WTC11 (cell line): ENCODE results near the gene ZNF750. TPM values are rescaled to one million over a fixed set of nuclear protein-coding genes. Genes with fewer than 3 reads are reported as not detected.

Experiments
- ATAC-seq: fragments of 200-7000 bp; cut with Tn5 transposase; 2 replicates; pipeline ENCODE4 v1.10.0; 2021; ENCODE audit warnings: mild to moderate bottlenecking, moderate library complexity
- CTCF ChIA-PET: fragments of 300-600 bp; sonication (Branson Sonifier 250); formaldehyde crosslinking; loops from one replicate; lab custom pipeline; 2021; ENCODE audit warnings: antibody characterized with exemption; lab: Charles Lee
- POLR2A ChIA-PET: fragments of 350-600 bp; sonication (Branson Sonifier 250); formaldehyde crosslinking; loops from one replicate; lab custom pipeline; 2021; ENCODE audit warnings: antibody characterized with exemption; lab: Charles Lee
- DNase-seq: peaks from one replicate; pipeline ENCODE4 v3.0.0; 2021; ENCODE audit warnings: low spot score
- H3K27ac Mint-ChIP-seq: 2 replicates; pipeline ENCODE4 v1.8.0; 2021; ENCODE audit warnings: mixed read lengths
- H3K27me3 Mint-ChIP-seq: 2 replicates; pipeline ENCODE4 v1.8.0; 2021; ENCODE audit warnings: low read depth, mild to moderate bottlenecking, moderate library complexity, mixed read lengths
- H3K36me3 Mint-ChIP-seq: 2 replicates; pipeline ENCODE4 v1.8.0; 2021; ENCODE audit warnings: mixed read lengths
- H3K4me1 Mint-ChIP-seq: 2 replicates; pipeline ENCODE4 v1.8.0; 2022; ENCODE audit warnings: mixed read lengths
- H3K4me3 Mint-ChIP-seq: 2 replicates; pipeline ENCODE4 v1.8.0; 2021; ENCODE audit warnings: mild to moderate bottlenecking, moderate library complexity, mixed read lengths
- H3K9me3 Mint-ChIP-seq: 2 replicates; pipeline ENCODE4 v1.8.0; 2021; ENCODE audit warnings: mixed read lengths
- ATF1 ChIP-seq: sonication (generic); formaldehyde crosslinking; IDR thresholded peaks from 2 replicates; pipeline ENCODE4 v1.8.1; 2023; ENCODE audit warnings: mild to moderate bottlenecking, moderate library complexity, missing genetic modification reagents
- FOXP1 ChIP-seq: sonication (generic); formaldehyde crosslinking; IDR thresholded peaks from 2 replicates; pipeline ENCODE4 v1.8.0; 2022; ENCODE audit warnings: missing genetic modification reagents, mild to moderate bottlenecking, moderate library complexity, borderline replicate concordance
- GRHL2 ChIP-seq: fragments of 250-450 bp; sonication (Bioruptor Pico); IDR thresholded peaks from 2 replicates; pipeline ENCODE4 v1.8.0; 2022; ENCODE audit warnings: mild to moderate bottlenecking, moderate library complexity; ENCODE audit not compliant: insufficient replicate concordance, severe bottlenecking
- GTF2I ChIP-seq: fragments of 250-450 bp; sonication (Bioruptor Pico); conservative IDR thresholded peaks from 2 replicates; pipeline ENCODE4 v1.4.0; 2021; ENCODE audit warnings: mild to moderate bottlenecking
- MXD4 ChIP-seq: fragments of 250-450 bp; sonication (Bioruptor Pico); IDR thresholded peaks from 2 replicates; pipeline ENCODE4 v1.8.0; 2021; ENCODE audit warnings: mild to moderate bottlenecking, moderate library complexity, borderline replicate concordance
- NFE2L1 ChIP-seq: sonication (generic); formaldehyde crosslinking; IDR thresholded peaks from 2 replicates; pipeline ENCODE4 v1.8.1; 2023; ENCODE audit warnings: missing genetic modification reagents
- NR3C1 ChIP-seq: sonication (generic); formaldehyde crosslinking; conservative IDR thresholded peaks from 2 replicates; pipeline ENCODE4 v1.8.1; 2023; ENCODE audit warnings: low read depth, mild to moderate bottlenecking, missing genetic modification reagents
- ZNF317 ChIP-seq: sonication (generic); formaldehyde crosslinking; IDR thresholded peaks from 2 replicates; pipeline ENCODE4 v1.8.1; 2023; ENCODE audit warnings: low read depth, mild to moderate bottlenecking, moderate library complexity, missing genetic modification reagents, borderline replicate concordance
- total RNA-seq: library from RNA; stranded (reverse); gene quantifications from 3 replicates; pipeline ENCODE4 v1.2.3, GENCODE V29; 2021
- TF ChIP-seq, protein P1 (sequence below): sonication (generic); formaldehyde crosslinking; IDR thresholded peaks from 2 replicates; pipeline ENCODE4 v1.8.0; 2022; ENCODE audit warnings: missing genetic modification reagents
- TF ChIP-seq, protein P2 (sequence below): sonication (generic); formaldehyde crosslinking; IDR thresholded peaks from 2 replicates; pipeline ENCODE4 v1.8.1; 2022; ENCODE audit warnings: mild to moderate bottlenecking, moderate library complexity, missing genetic modification reagents
- TF ChIP-seq, protein P3 (sequence below): sonication (generic); formaldehyde crosslinking; IDR thresholded peaks from 2 replicates; pipeline ENCODE4 v1.8.1; 2023; ENCODE audit warnings: mild to moderate bottlenecking, missing genetic modification reagents, moderate library complexity
- TF ChIP-seq, protein P4 (sequence below): sonication (generic); formaldehyde crosslinking; conservative IDR thresholded peaks from 2 replicates; pipeline ENCODE4 v1.8.1; 2023; ENCODE audit warnings: mild to moderate bottlenecking, low read depth, missing genetic modification reagents, moderate library complexity
- TF ChIP-seq, protein P5 (sequence below): fragments of 250-450 bp; sonication (Bioruptor Pico); IDR thresholded peaks from 2 replicates; pipeline ENCODE4 v1.8.0; 2021; ENCODE audit warnings: mild to moderate bottlenecking
- TF ChIP-seq, protein P6 (sequence below): fragments of 200-600 bp; IDR thresholded peaks from 2 replicates; pipeline ENCODE4 v1.8.0; 2022; ENCODE audit warnings: antibody characterized with exemption
- TF ChIP-seq, protein P7 (sequence below): sonication (generic); formaldehyde crosslinking; IDR thresholded peaks from 2 replicates; pipeline ENCODE4 v1.8.0; 2022; ENCODE audit warnings: mild to moderate bottlenecking, missing genetic modification reagents
- TF ChIP-seq, protein P8 (sequence below): fragments of 250-450 bp; sonication (Bioruptor Pico); conservative IDR thresholded peaks from 2 replicates; pipeline ENCODE4 v1.9.0; 2021; ENCODE audit warnings: mild to moderate bottlenecking

The ZNF750 gene
- total RNA-seq, 1 experiment from 2014 or later: 0.04 TPM

DNA sequence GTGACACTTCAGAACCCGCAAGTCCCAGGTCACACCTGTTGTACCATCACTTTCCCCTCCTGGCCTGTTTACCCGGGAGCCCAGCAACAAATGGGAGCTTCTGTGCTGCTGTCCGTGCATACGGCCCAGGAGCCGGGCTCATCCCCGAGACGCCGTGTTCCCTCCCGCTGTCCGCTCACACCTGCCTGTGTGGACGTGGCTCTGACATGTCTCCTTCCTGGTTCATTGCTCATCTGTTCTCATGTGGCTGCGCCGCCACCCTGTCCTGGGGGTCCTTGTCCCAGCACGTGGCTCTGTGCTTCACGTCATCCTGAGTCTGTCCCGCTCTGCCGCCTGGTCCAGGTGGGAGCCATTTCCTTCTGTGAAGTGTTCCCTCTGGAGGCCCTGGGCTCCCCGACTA is 50.0 kb downstream of the ZNF750 start:
- peaks cover 18% of the 10 kb centered on the region for H3K36me3 Mint-ChIP-seq
- ATAC-seq: no peak
- POLR2A ChIA-PET: no interaction called here
- CTCF ChIA-PET: interaction anchor here (0.6 kb wide), 1 partner anchor 261 kb away, joined by 5 read pairs; no protein-coding TSS in a partner anchor
- TF ChIP-seq, protein P1, sequence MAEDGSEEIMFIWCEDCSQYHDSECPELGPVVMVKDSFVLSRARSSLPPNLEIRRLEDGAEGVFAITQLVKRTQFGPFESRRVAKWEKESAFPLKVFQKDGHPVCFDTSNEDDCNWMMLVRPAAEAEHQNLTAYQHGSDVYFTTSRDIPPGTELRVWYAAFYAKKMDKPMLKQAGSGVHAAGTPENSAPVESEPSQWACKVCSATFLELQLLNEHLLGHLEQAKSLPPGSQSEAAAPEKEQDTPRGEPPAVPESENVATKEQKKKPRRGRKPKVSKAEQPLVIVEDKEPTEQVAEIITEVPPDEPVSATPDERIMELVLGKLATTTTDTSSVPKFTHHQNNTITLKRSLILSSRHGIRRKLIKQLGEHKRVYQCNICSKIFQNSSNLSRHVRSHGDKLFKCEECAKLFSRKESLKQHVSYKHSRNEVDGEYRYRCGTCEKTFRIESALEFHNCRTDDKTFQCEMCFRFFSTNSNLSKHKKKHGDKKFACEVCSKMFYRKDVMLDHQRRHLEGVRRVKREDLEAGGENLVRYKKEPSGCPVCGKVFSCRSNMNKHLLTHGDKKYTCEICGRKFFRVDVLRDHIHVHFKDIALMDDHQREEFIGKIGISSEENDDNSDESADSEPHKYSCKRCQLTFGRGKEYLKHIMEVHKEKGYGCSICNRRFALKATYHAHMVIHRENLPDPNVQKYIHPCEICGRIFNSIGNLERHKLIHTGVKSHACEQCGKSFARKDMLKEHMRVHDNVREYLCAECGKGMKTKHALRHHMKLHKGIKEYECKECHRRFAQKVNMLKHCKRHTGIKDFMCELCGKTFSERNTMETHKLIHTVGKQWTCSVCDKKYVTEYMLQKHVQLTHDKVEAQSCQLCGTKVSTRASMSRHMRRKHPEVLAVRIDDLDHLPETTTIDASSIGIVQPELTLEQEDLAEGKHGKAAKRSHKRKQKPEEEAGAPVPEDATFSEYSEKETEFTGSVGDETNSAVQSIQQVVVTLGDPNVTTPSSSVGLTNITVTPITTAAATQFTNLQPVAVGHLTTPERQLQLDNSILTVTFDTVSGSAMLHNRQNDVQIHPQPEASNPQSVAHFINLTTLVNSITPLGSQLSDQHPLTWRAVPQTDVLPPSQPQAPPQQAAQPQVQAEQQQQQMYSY (CRISPR knock-in tag): no peak
- TF ChIP-seq GRHL2 (CRISPR knock-in tag) (no peak), ATF1 (no peak), ZNF317 (no peak), NFE2L1 (no peak), MXD4 (no peak), NR3C1 (CRISPR knock-in tag) (no peak), GTF2I (CRISPR knock-in tag) (no peak), FOXP1 (CRISPR knock-in tag) (no peak)
- TF ChIP-seq, protein P2, sequence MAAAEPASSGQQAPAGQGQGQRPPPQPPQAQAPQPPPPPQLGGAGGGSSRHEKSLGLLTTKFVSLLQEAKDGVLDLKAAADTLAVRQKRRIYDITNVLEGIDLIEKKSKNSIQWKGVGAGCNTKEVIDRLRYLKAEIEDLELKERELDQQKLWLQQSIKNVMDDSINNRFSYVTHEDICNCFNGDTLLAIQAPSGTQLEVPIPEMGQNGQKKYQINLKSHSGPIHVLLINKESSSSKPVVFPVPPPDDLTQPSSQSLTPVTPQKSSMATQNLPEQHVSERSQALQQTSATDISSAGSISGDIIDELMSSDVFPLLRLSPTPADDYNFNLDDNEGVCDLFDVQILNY (CRISPR knock-in tag): no peak
- TF ChIP-seq, protein P3, sequence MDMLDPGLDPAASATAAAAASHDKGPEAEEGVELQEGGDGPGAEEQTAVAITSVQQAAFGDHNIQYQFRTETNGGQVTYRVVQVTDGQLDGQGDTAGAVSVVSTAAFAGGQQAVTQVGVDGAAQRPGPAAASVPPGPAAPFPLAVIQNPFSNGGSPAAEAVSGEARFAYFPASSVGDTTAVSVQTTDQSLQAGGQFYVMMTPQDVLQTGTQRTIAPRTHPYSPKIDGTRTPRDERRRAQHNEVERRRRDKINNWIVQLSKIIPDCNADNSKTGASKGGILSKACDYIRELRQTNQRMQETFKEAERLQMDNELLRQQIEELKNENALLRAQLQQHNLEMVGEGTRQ (CRISPR knock-in tag): no peak
- TF ChIP-seq, protein P4, sequence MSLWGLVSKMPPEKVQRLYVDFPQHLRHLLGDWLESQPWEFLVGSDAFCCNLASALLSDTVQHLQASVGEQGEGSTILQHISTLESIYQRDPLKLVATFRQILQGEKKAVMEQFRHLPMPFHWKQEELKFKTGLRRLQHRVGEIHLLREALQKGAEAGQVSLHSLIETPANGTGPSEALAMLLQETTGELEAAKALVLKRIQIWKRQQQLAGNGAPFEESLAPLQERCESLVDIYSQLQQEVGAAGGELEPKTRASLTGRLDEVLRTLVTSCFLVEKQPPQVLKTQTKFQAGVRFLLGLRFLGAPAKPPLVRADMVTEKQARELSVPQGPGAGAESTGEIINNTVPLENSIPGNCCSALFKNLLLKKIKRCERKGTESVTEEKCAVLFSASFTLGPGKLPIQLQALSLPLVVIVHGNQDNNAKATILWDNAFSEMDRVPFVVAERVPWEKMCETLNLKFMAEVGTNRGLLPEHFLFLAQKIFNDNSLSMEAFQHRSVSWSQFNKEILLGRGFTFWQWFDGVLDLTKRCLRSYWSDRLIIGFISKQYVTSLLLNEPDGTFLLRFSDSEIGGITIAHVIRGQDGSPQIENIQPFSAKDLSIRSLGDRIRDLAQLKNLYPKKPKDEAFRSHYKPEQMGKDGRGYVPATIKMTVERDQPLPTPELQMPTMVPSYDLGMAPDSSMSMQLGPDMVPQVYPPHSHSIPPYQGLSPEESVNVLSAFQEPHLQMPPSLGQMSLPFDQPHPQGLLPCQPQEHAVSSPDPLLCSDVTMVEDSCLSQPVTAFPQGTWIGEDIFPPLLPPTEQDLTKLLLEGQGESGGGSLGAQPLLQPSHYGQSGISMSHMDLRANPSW (CRISPR knock-in tag): no peak
- TF ChIP-seq, protein P5, sequence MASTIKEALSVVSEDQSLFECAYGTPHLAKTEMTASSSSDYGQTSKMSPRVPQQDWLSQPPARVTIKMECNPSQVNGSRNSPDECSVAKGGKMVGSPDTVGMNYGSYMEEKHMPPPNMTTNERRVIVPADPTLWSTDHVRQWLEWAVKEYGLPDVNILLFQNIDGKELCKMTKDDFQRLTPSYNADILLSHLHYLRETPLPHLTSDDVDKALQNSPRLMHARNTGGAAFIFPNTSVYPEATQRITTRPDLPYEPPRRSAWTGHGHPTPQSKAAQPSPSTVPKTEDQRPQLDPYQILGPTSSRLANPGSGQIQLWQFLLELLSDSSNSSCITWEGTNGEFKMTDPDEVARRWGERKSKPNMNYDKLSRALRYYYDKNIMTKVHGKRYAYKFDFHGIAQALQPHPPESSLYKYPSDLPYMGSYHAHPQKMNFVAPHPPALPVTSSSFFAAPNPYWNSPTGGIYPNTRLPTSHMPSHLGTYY (CRISPR knock-in tag): no peak
- TF ChIP-seq, protein P6, sequence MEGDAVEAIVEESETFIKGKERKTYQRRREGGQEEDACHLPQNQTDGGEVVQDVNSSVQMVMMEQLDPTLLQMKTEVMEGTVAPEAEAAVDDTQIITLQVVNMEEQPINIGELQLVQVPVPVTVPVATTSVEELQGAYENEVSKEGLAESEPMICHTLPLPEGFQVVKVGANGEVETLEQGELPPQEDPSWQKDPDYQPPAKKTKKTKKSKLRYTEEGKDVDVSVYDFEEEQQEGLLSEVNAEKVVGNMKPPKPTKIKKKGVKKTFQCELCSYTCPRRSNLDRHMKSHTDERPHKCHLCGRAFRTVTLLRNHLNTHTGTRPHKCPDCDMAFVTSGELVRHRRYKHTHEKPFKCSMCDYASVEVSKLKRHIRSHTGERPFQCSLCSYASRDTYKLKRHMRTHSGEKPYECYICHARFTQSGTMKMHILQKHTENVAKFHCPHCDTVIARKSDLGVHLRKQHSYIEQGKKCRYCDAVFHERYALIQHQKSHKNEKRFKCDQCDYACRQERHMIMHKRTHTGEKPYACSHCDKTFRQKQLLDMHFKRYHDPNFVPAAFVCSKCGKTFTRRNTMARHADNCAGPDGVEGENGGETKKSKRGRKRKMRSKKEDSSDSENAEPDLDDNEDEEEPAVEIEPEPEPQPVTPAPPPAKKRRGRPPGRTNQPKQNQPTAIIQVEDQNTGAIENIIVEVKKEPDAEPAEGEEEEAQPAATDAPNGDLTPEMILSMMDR: no peak
- TF ChIP-seq, protein P7, sequence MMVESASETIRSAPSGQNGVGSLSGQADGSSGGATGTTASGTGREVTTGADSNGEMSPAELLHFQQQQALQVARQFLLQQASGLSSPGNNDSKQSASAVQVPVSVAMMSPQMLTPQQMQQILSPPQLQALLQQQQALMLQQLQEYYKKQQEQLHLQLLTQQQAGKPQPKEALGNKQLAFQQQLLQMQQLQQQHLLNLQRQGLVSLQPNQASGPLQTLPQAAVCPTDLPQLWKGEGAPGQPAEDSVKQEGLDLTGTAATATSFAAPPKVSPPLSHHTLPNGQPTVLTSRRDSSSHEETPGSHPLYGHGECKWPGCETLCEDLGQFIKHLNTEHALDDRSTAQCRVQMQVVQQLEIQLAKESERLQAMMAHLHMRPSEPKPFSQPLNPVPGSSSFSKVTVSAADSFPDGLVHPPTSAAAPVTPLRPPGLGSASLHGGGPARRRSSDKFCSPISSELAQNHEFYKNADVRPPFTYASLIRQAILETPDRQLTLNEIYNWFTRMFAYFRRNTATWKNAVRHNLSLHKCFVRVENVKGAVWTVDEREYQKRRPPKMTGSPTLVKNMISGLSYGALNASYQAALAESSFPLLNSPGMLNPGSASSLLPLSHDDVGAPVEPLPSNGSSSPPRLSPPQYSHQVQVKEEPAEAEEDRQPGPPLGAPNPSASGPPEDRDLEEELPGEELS: no peak
- TF ChIP-seq, protein P8, sequence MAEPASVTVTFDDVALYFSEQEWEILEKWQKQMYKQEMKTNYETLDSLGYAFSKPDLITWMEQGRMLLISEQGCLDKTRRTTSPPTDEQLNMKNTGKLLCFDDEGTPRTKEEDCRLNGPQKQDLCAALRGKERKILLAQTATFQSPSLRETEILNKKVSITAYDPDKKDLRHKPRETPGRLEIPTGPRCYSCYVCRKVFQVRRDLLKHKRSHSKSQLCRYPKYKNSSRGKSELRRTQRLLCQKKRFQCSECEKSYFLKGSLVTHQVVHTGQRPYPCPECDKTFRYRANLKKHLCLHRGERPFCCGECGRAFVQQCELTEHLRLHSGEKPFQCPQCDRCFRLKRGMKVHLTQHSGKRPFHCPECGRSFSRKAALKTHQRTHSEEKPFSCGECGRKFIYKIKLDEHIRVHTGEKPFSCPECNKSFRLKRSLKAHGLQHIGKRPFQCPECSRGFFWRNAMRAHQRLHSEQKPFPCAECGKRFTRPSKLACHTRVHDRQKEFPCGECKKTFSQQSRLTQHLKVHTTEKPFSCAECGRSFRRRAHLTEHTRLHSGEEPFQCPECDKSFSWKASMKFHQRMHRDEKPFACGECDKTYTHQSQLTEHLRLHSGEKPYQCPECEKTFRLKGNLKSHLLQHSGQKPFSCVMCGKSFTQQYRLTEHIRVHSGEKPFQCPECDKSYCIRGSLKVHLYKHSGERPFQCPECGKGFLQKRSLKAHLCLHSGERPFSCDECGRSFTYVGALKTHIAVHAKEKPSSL (CRISPR knock-in tag): no peak
- no peak overlapping the region for H3K4me3 Mint-ChIP-seq
- H3K27ac Mint-ChIP-seq: no peak overlapping the region
- DNase-seq: no peak
- no peaks in the 10 kb centered on the region for H3K27me3 Mint-ChIP-seq
- H3K9me3 Mint-ChIP-seq: no peaks in the 10 kb centered on the region
- no peaks in the 10 kb centered on the region for H3K4me1 Mint-ChIP-seq
